SH-SY5Y (cell line): ENCODE measurements around the gene PUS7L.

ENCODE experiments used
- GATA2 ChIP-seq: IDR thresholded peaks from 2 replicates; pipeline ENCODE4 v1.6.1; 2011; ENCODE audit warnings: mild to moderate bottlenecking, low read depth, low read length
- GATA3 ChIP-seq: IDR thresholded peaks from 2 replicates; pipeline ENCODE4 v1.6.1; 2011; ENCODE audit warnings: low read depth, mild to moderate bottlenecking, low read length, moderate library complexity

DNA sequence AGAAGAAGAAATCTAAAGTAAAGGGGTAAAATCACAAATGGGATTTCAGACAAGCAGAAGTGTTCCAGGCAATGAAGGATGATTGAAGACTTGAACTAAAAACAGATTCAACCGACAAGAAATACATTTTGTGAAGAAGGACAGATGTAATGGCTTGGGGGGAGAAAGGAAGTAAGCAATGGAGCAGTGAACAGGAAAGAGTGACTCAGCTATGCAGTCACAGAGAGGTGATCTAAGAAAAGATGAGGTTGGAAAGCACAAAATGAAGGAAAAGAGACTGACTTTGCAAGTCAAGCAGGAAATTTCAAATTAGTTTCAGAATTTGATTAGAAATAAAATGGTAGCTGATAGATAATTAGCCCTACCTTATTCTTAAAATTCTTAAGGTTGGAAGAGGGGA, 66.5 kb downstream of the PUS7L start:
- TF ChIP-seq GATA2 (no peak), GATA3 (no peak)
